ENCODE results near the gene RPS21.
"Not testable (repeated sequence)": the region's sequence is repeated elsewhere in the genome, so short reads cannot be mapped to it uniquely, and the experiment has no call there.

The RPS21 gene

DNA sequence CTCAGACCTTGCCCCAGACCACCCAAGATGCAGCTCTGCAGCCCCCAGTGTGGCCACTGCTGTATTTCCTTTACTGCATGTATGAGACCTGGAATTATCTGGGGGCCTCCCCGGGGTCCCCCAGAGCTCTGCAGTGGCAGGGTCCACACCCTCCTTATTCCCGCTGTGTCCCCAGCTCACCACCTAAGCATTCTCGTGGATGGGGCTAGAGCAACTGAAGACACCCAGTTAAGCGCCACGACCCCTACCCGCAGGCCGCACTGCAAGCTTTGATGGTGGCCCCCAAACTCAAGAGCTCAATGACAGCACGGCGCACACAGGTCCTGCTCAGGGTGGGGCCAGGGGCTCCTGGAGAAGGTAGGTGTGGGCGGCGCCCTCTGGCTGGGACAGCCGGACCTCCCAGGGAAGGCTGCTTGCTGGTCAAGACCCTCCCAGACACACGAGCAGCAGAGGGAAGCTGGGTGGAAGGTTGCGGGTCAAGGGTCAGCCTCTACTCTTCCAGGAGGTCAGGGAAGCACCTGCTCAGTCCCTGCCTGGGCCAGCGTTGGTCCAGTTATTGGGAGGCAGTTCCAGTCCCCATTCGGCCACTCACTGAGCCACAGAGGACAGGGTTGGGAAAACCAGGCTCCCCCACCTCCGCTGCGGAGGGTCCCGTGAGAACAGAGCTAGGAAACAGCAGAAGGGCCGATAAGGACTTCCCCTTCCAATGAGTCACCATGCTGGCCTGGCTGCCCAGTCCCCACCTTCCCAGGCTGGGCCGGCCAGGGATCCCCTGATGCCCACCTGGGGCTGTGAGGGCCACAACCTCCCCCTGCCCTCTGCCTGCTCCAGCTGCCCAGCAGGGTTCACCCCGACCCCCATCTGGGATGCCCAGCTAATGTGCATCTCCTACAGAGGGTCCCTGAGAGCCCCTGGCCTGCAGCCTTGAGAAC is 22.7 kb upstream of the RPS21 start:
- FAIRE-seq = peak; percentile 94
- DNase-seq (ENCODE audit: insufficient read length, low spot score) = no peak

DNA sequence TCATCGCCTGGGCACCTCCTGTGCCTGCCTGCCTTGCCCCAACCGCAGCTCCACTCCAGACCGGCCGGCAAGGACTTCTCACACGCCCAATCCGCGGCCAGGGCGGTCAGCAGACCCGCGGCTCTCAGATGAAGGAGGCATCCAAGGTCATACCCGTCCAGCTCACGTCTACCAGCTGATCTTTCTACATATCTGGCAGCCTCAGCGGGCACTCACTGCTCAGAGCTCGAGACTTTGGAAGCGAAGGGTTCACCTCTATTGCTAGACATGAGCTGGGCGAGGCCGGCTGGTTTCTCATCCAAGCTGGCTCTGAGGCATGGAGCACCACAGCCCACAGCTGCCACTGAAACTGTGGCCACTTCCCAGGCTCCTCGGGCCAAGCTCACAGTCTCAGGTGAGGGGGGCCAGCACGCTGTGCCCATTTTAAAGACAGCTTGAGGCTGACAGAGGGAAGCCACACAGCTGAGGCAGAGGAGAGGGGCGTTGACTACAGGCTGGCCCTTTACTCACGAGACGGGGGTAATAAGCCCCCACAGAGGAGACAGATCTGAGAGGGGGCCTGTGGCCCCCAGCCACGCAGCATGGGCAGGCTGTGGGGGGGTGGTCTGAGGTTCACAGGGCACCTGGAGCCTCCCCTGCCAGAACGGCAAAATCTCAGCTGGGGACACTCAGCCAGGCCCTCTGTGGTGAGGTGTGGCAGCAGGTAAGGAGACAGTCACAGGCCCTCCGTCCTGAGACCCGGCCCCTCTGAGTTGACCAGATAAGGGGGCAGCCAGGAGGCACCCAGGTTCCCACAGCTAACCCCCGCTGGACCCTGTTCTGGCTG is 21.8 kb upstream of the RPS21 start:
- DNase-seq (ENCODE audit: insufficient read length, low spot score) = no peak
- peak; percentile 60 for FAIRE-seq

GRCh38 chr20:62365814-62366369 is 21.0 kb upstream of the RPS21 start:
- FAIRE-seq = peak; percentile 94
- peak; percentile 91 for DNase-seq (ENCODE audit: insufficient read length, low spot score)

- peak; percentile 91 for FAIRE-seq
- DNase-seq (ENCODE audit: insufficient read length, low spot score) = peak; percentile 85
Measured at GRCh38 chr20:62366370-62367135, 20.4 kb upstream of the RPS21 start.

DNA sequence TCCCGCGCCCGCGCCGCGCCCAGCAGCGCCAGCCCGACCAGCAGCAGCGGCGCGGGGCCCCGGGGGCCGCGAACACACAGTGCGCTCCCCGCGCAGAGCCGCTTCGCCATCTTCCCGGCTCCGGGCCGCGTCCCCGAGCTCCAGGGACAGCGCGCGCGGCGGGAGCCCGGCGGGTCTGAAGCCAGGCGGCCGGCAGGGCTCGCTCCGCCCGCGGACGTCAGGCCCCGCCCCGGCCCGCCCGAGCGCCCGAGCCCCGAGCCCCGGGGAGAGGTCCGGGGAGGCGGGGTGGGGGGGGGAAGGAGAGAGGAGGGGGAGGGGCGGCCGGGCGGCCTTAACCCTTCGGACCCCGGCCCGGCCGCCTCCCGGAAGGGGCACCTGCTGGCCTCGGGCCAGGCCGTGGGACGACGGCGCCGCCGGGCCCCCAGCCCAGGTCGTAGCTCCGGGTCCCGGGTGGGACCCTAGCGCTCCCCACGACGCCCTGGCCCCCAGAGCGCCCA is 19.7 kb upstream of the RPS21 start, which contains the start of gene LAMA5:
Gene LAMA5, minus strand, starts transcription at position 177 of the 497 bp plus-strand sequence. Its CDS starts 67 bp downstream, at position 110.
- DNase-seq (ENCODE audit: insufficient read length, low spot score) = peak; percentile 87
- FAIRE-seq = peak; percentile 75

GRCh38 chr20:62367633-62368391 is 19.1 kb upstream of the RPS21 start:
- FAIRE-seq = peak; percentile 60
- DNase-seq (ENCODE audit: insufficient read length, low spot score) = no peak

DNA sequence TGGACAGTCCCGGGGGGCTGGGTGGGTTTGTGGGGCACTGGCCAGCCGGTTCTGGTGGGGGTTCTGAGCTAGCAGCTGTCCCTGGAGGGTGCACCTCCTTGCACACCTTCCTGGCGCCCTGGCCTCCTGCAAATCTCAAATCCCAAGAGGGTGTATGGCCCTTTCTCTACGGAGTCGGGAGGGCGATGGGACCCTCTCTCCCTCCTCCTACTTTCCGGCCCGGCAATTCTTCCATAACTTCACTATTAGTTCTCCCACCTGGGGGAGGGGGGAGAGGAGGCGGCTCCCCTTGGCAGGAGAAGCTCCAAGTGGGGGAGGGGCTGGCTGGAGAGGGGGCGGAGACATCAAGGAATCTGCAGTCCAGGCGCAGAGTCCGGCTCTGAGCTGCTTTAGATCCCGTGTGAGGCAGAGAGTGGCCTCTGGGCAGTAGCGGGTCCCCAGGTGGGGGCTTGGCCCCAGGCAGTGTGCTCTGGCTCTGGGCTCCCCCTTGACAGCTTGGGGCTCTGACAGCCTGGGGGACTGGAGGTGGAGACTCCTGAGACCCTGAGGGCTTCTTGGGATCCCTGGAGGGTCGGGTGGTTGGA is 18.4 kb upstream of the RPS21 start:
- DNase-seq (ENCODE audit: insufficient read length, low spot score) (peak; percentile 82), FAIRE-seq (peak; percentile 71)

DNA sequence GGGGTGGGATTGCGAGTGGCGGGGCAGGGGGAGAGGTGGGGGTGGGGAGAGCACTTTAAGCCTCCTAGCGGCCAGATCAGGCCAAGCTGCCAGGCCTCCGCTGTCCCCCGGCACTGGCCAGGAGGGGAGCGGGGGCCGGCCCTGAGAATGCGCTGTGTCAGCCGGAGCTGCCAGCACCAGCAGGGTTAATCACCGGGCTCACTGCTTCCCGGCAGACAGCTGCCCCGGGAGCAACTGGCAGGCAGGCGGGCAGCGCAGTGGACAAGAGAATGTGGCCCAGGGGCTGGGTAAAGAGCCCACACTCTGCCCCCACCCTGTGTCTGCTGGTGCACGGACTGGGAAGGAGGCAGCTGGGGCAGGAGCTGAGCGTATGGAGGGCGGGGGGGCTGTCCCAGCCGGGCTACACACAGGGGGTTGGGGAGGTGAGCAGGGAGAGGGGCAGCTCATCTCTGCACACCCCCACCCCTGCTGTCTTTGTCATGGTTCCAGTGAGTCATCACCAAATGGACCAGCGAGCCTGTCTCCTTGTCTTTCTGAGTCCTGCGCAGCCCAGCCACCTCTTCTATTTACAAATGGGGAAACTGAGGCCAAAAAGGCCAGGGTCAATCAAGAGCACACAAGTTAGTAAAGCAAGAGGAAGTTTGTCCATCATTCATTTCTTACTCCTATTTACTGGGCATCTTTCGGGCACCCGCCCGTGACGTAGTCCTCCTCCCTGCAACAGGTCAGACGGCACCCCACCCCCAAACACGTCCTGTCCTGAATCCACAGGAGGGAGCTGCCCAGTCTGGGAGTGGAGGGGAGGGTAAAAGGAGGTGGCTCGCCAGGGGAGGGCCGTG is 17.7 kb upstream of the RPS21 start:
- peak; percentile 96 for DNase-seq (ENCODE audit: insufficient read length, low spot score)
- peak; percentile 98 for FAIRE-seq

- no peak for FAIRE-seq
- DNase-seq (ENCODE audit: insufficient read length, low spot score) = no peak
Measured at GRCh38 chr20:62369815-62370114, 17.1 kb upstream of the RPS21 start.

- DNase-seq (ENCODE audit: insufficient read length, low spot score) (peak; percentile 79), FAIRE-seq (peak; percentile 86)
Measured at GRCh38 chr20:62370115-62370806, 16.6 kb upstream of the RPS21 start.

DNA sequence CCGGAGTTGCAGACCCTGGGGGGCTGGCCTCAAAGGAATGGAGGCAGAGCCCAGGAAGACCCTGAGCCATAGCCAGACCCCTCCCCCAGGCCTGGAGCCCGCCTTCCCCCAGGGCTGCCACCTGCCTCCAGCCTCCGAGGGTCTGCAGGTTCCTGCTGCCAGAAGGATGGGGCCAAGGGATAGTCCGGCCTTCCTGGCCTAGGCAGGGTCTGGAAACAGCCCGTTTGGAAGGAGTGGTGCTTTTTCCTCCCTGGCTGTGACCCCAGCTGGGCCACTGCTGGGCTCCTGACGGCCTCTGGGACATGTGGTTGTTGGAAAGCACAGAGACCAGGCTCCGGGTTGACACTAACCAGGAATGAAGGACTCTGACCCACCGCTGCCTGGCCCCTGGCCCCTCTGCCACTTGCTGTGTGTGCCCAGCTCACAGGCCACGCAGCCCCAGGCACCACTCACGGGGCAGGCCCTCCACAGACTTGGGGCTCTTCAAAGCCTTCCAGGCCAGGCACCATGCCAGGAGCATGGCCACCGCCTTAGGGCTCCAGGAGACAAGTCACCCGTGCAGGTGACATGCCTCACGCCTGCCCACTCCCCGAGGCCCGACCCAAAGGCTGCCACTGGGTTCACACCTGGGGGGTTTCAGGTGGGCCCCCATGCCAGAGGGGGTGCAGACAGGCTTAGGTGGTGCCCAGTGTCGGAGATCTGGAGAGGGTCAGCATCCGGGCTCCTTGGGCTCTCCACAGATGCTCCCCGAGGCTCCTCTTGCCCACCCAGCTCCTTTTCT is 15.9 kb upstream of the RPS21 start:
- FAIRE-seq (peak; percentile 72), DNase-seq (ENCODE audit: insufficient read length, low spot score) (no peak)

DNA sequence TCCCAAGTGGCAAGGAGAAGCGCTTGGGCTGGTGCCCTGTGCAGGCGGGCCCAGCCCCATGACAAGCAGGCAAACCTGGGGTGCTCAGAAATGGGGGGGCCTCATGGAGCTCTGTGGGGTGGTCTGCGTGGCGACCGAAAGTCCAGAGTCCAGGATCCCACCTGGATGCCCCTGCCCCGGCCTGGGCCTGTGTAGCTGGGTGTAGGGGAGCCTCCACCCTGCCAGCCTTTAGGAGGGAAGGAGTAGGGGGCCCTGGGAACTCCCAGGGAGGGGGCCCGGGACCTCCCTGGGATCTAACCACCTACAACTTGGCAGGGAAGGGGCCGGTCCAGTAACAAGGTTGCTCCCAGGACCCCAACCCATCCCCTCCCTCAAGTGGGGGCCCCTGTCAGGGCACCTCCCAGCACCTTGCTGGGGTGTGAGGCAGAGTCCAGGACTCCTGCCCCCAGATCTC is 15.3 kb upstream of the RPS21 start:
- FAIRE-seq (no peak), DNase-seq (ENCODE audit: insufficient read length, low spot score) (no peak)

- no peak for FAIRE-seq
- DNase-seq (ENCODE audit: insufficient read length, low spot score) = no peak
Measured at GRCh38 chr20:62372042-62372993, 14.6 kb upstream of the RPS21 start.

DNA sequence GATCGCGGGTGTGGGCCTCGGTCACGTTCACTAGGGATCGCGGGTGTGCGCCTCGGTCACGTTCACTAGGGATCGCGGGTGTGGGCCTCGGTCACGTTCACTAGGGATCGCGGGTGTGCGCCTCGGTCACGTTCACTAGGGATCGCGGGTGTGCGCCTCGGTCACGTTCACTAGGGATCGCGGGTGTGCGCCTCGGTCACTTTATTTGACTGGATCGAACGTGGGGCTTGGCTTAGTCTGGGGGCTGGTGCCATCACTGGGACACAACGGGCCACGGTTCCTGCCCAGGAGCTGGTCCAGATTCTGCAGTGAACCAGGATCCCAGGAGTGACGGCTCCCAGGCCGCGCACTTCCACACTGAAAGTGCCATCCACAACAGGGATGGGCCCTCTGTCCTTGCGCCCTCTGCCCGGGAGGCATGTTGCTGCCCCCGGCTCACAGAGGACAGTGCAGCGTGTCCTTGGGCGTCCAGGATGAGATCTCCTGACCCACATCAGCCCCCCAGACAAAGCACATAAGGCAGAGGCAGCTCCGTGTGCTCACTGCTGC is 13.2 kb upstream of the RPS21 start:
- DNase-seq (ENCODE audit: insufficient read length, low spot score) = not testable (repeated sequence)
- peak; percentile 64 for FAIRE-seq

GRCh38 chr20:62374331-62375152 is 12.4 kb upstream of the RPS21 start:
- DNase-seq (ENCODE audit: insufficient read length, low spot score) (no peak), FAIRE-seq (peak; percentile 86)

Data from HTR-8/SVneo (cell line).